ENCODE measurements around the gene BNC2.

Gene BNC2

DNA sequence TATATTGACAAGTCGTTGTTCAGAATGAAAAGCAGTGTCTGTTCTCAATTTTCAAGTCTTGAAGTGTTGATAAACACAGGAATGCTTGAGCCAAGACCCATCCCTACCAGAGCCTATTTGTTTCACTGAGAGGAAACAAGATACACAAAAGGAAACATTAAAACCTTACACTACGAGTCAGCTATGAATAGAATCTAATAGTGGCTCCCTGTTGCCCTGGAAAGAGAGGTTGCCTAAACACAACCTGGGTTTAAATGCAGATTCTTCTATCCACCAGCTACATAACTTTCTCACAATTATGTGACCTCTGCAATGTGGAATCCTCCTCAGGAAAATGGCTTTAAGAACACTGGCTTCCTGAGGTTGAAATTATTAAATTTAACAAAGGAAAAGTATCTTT lies 29.1 kb upstream of the BNC2 start:
- DNase-seq (ENCODE audit: low spot score): no peak
- no peak overlapping the region for H2BK5ac ChIP-seq (ENCODE audit: low read length)
- WGBS, 2 donors (ENCODE audit: extremely low coverage in 2 of 2, insufficient read length in 2 of 2, insufficient replicate concordance in 1 of 2): no CpG with 5 or more reads among the region's 2 CpGs
- no peak overlapping the region for H2BK120ac ChIP-seq (ENCODE audit: low read depth, low read length)
- H3K23ac ChIP-seq (ENCODE audit: low read depth, low read length, poor library complexity): no peak overlapping the region
- no peaks in the 10 kb centered on the region for H3K36me3 ChIP-seq (replicated peaks in 1 of 2; ENCODE audit: control insufficient read depth in 2 of 2, insufficient read depth in 2 of 2, low read length in 2 of 2)
- H3K9me3 ChIP-seq (replicated peaks in 1 of 2; ENCODE audit: control insufficient read depth in 2 of 2, insufficient read depth in 1 of 2, low read depth in 1 of 2, low read length in 2 of 2): no peaks in the 10 kb centered on the region
- no peak overlapping the region for H3K18ac ChIP-seq (ENCODE audit: low read length)
- no peaks in the 10 kb centered on the region for H3K27me3 ChIP-seq (ENCODE audit: control insufficient read depth in 3 of 3, insufficient read depth in 3 of 3, low read depth in 1 of 3, low read length in 3 of 3)
- no peak overlapping the region for H2AK5ac ChIP-seq (ENCODE audit: low read depth, low read length)
- no peaks in the 10 kb centered on the region for H3K79me1 ChIP-seq (ENCODE audit: low read depth, low read length)
- no peak overlapping the region for H3K4ac ChIP-seq (ENCODE audit: low read length)
- H3K4me3 ChIP-seq (ENCODE audit: low read length in 2 of 2): no peak overlapping the region
- H4K8ac ChIP-seq (ENCODE audit: low read depth, low read length): no peak overlapping the region
- no peaks in the 10 kb centered on the region for H3K4me1 ChIP-seq (ENCODE audit: control insufficient read depth in 2 of 2, insufficient read depth in 1 of 2, low read depth in 1 of 2, low read length in 2 of 2)
- no peak overlapping the region for H2AFZ ChIP-seq (ENCODE audit: low read length)
- no peak overlapping the region for H3K9ac ChIP-seq (ENCODE audit: low read depth, low read length, poor library complexity)
- H2BK12ac ChIP-seq (ENCODE audit: low read length): no peak overlapping the region
- H3K27ac ChIP-seq (replicated peaks; ENCODE audit: low read length): no peak overlapping the region
- no peak overlapping the region for H3K4me2 ChIP-seq (ENCODE audit: insufficient read depth, low read length, poor library complexity, severe bottlenecking)
- H2BK15ac ChIP-seq (ENCODE audit: low read length): no peak overlapping the region
- no peak overlapping the region for H3K14ac ChIP-seq (ENCODE audit: low read length)
- H4K91ac ChIP-seq (ENCODE audit: low read depth, low read length, poor library complexity): no peak overlapping the region

GRCh38 chr9:16898464-16898863 lies 28.0 kb upstream of the BNC2 start:
- no peak overlapping the region for H2BK15ac ChIP-seq (ENCODE audit: low read length)

GRCh38 chr9:16888594-16888993 lies 18.1 kb upstream of the BNC2 start:
- Histone ChIP-seq H3K4me2 (ENCODE audit: insufficient read depth, low read length, poor library complexity, severe bottlenecking) (no peak overlapping the region), H3K27ac (replicated peaks; ENCODE audit: low read length) (no peak overlapping the region), H2AFZ (ENCODE audit: low read length) (no peak overlapping the region), H3K9me3 (replicated peaks in 1 of 2; ENCODE audit: control insufficient read depth in 2 of 2, insufficient read depth in 1 of 2, low read depth in 1 of 2, low read length in 2 of 2) (no peaks in the 10 kb centered on the region), H3K23ac (ENCODE audit: low read depth, low read length, poor library complexity) (no peak overlapping the region), H3K4me3 (ENCODE audit: low read length in 2 of 2) (no peak overlapping the region), H3K4ac (ENCODE audit: low read length) (no peak overlapping the region), H3K4me1 (ENCODE audit: control insufficient read depth in 2 of 2, insufficient read depth in 1 of 2, low read depth in 1 of 2, low read length in 2 of 2) (no peaks in the 10 kb centered on the region), H3K9ac (ENCODE audit: low read depth, low read length, poor library complexity) (no peak overlapping the region), H2BK12ac (ENCODE audit: low read length) (no peak overlapping the region), H2AK5ac (ENCODE audit: low read depth, low read length) (no peak overlapping the region), H2BK120ac (ENCODE audit: low read depth, low read length) (no peak overlapping the region), H3K18ac (ENCODE audit: low read length) (no peak overlapping the region), H4K91ac (ENCODE audit: low read depth, low read length, poor library complexity) (no peak overlapping the region), H3K14ac (ENCODE audit: low read length) (no peak overlapping the region), H2BK5ac (ENCODE audit: low read length) (no peak overlapping the region), H3K36me3 (replicated peaks in 1 of 2; ENCODE audit: control insufficient read depth in 2 of 2, insufficient read depth in 2 of 2, low read length in 2 of 2) (no peaks in the 10 kb centered on the region), H3K79me1 (ENCODE audit: low read depth, low read length) (no peaks in the 10 kb centered on the region), H2BK15ac (ENCODE audit: low read length) (no peak overlapping the region), H3K27me3 (ENCODE audit: control insufficient read depth in 3 of 3, insufficient read depth in 3 of 3, low read depth in 1 of 3, low read length in 3 of 3) (no peaks in the 10 kb centered on the region), H4K8ac (ENCODE audit: low read depth, low read length) (no peak overlapping the region)
- no peak for DNase-seq (ENCODE audit: low spot score)
- no CpG with 5 or more reads among the region's 3 CpGs for WGBS, 2 donors (ENCODE audit: extremely low coverage in 2 of 2, insufficient read length in 2 of 2, insufficient replicate concordance in 1 of 2)

More at GRCh38 chr9:16898464-16898863, 28.0 kb upstream of the BNC2 start:
- no CpG with 5 or more reads among the region's 2 CpGs for WGBS, 2 donors (ENCODE audit: extremely low coverage in 2 of 2, insufficient read length in 2 of 2, insufficient replicate concordance in 1 of 2)
- no peak overlapping the region for H3K4me2 ChIP-seq (ENCODE audit: insufficient read depth, low read length, poor library complexity, severe bottlenecking)
- H2BK12ac ChIP-seq (ENCODE audit: low read length): no peak overlapping the region
- H4K91ac ChIP-seq (ENCODE audit: low read depth, low read length, poor library complexity): no peak overlapping the region
- no peak overlapping the region for H3K14ac ChIP-seq (ENCODE audit: low read length)
- H3K27me3 ChIP-seq (ENCODE audit: control insufficient read depth in 3 of 3, insufficient read depth in 3 of 3, low read depth in 1 of 3, low read length in 3 of 3): no peaks in the 10 kb centered on the region
- H3K36me3 ChIP-seq (replicated peaks in 1 of 2; ENCODE audit: control insufficient read depth in 2 of 2, insufficient read depth in 2 of 2, low read length in 2 of 2): no peaks in the 10 kb centered on the region
- H4K8ac ChIP-seq (ENCODE audit: low read depth, low read length): no peak overlapping the region
- H3K9me3 ChIP-seq (replicated peaks in 1 of 2; ENCODE audit: control insufficient read depth in 2 of 2, insufficient read depth in 1 of 2, low read depth in 1 of 2, low read length in 2 of 2): no peaks in the 10 kb centered on the region
- H3K23ac ChIP-seq (ENCODE audit: low read depth, low read length, poor library complexity): no peak overlapping the region
- H3K4me1 ChIP-seq (ENCODE audit: control insufficient read depth in 2 of 2, insufficient read depth in 1 of 2, low read depth in 1 of 2, low read length in 2 of 2): no peaks in the 10 kb centered on the region
- no peaks in the 10 kb centered on the region for H3K79me1 ChIP-seq (ENCODE audit: low read depth, low read length)
- H3K18ac ChIP-seq (ENCODE audit: low read length): no peak overlapping the region
- H2AK5ac ChIP-seq (ENCODE audit: low read depth, low read length): no peak overlapping the region
- H2BK120ac ChIP-seq (ENCODE audit: low read depth, low read length): no peak overlapping the region
- no peak overlapping the region for H2AFZ ChIP-seq (ENCODE audit: low read length)
- no peak overlapping the region for H3K4ac ChIP-seq (ENCODE audit: low read length)
- H3K4me3 ChIP-seq (ENCODE audit: low read length in 2 of 2): no peak overlapping the region
- H2BK5ac ChIP-seq (ENCODE audit: low read length): no peak overlapping the region
- no peak overlapping the region for H3K9ac ChIP-seq (ENCODE audit: low read depth, low read length, poor library complexity)
- no peak overlapping the region for H3K27ac ChIP-seq (replicated peaks; ENCODE audit: low read length)
- no peak for DNase-seq (ENCODE audit: low spot score)

- no peaks in the 10 kb centered on the region for H3K27me3 ChIP-seq (ENCODE audit: control insufficient read depth in 3 of 3, insufficient read depth in 3 of 3, low read depth in 1 of 3, low read length in 3 of 3)
- H3K9ac ChIP-seq (ENCODE audit: low read depth, low read length, poor library complexity): no peak overlapping the region
- H3K9me3 ChIP-seq (replicated peaks in 1 of 2; ENCODE audit: control insufficient read depth in 2 of 2, insufficient read depth in 1 of 2, low read depth in 1 of 2, low read length in 2 of 2): no peaks in the 10 kb centered on the region
- H4K91ac ChIP-seq (ENCODE audit: low read depth, low read length, poor library complexity): no peak overlapping the region
- H3K4me3 ChIP-seq (ENCODE audit: low read length in 2 of 2): no peak overlapping the region
- H3K4me1 ChIP-seq (ENCODE audit: control insufficient read depth in 2 of 2, insufficient read depth in 1 of 2, low read depth in 1 of 2, low read length in 2 of 2): no peaks in the 10 kb centered on the region
- H3K23ac ChIP-seq (ENCODE audit: low read depth, low read length, poor library complexity): no peak overlapping the region
- no peak overlapping the region for H2AFZ ChIP-seq (ENCODE audit: low read length)
- no peak overlapping the region for H2BK15ac ChIP-seq (ENCODE audit: low read length)
- no peak overlapping the region for H2BK12ac ChIP-seq (ENCODE audit: low read length)
- no peak overlapping the region for H3K14ac ChIP-seq (ENCODE audit: low read length)
- no peak overlapping the region for H3K18ac ChIP-seq (ENCODE audit: low read length)
- no peak overlapping the region for H2BK120ac ChIP-seq (ENCODE audit: low read depth, low read length)
- no peak overlapping the region for H2BK5ac ChIP-seq (ENCODE audit: low read length)
- no peaks in the 10 kb centered on the region for H3K79me1 ChIP-seq (ENCODE audit: low read depth, low read length)
- WGBS, 2 donors (ENCODE audit: extremely low coverage in 2 of 2, insufficient read length in 2 of 2, insufficient replicate concordance in 1 of 2): no CpG with 5 or more reads among the region's 4 CpGs
- H2AK5ac ChIP-seq (ENCODE audit: low read depth, low read length): no peak overlapping the region
- no peak overlapping the region for H3K27ac ChIP-seq (replicated peaks; ENCODE audit: low read length)
- H3K36me3 ChIP-seq (replicated peaks in 1 of 2; ENCODE audit: control insufficient read depth in 2 of 2, insufficient read depth in 2 of 2, low read length in 2 of 2): no peaks in the 10 kb centered on the region
- H3K4ac ChIP-seq (ENCODE audit: low read length): no peak overlapping the region
- no peak for DNase-seq (ENCODE audit: low spot score)
- no peak overlapping the region for H3K4me2 ChIP-seq (ENCODE audit: insufficient read depth, low read length, poor library complexity, severe bottlenecking)
- no peak overlapping the region for H4K8ac ChIP-seq (ENCODE audit: low read depth, low read length)
These were observed 15.5 kb upstream of the BNC2 start for GRCh38 chr9:16885931-16886330.
